ENCODE measurements around the gene TP63.

Gene TP63

DNA sequence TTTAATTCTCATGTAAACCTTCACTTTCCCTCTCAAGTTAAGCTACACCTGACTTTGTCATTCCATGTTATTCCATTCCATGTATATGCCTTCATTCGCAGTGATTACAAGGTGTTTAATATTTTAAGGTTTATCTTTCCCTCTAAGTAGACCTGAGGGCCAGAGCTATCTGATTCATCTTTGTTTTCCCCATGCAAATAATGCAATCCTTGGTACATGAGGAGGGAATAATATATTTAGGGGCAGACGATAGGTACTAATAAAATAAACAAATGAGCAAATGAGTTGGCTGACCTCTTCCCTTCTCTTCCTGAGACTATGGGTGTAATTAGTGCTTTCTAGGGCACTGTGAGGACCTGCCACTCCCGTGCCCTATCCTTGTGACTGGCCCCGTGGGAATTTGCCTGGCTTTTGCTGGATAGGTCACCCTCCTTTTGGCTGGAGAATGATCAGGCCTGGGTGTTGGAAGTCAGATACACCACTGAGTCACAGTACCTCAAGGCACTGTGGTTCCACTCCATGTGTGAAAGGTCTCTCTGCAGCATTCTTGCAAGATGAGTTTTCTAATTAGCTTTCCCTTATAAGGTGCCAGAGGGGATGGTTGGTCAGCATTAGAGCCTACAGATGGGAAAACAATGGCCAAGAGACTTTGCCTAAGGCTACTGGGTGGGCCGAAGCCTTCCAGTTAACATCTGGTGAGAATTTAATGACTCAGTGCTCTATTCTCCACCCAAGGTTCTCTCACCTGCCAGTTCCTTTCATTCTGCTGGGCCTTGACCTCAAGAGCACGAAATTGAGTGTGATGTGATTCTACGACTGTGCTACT is 306.3 kb downstream of the TP63 start:
- DNase-seq, result no peak

GRCh38 chr3:189941125-189941524 is 309.9 kb downstream of the TP63 start:
- DNase-seq, result no peak

DNA sequence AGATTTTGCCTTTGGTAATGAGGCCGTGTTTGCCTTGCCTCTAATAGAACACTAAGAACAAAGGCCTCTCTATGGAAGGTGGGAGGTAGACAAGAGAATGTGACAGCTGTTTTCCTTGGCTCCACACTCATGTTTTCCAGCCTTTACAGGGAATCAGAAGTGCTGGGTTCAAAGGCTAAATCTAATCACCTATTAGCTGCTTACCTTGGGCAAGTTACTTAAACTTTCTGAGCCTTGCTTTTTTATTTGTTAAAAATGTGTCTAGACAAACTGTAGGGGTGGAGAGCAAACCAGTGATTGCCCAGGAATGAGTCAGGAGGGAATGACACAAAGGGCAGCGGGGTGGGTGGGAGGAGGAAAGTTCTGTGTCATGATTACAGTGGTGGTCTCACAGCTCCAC is 310.5 kb downstream of the TP63 start:
- DNase-seq, result peak in 1 of 4 experiments; percentile 8

- no peak for DNase-seq
Observed at GRCh38 chr3:189942948-189943347, 311.8 kb downstream of the TP63 start.

- DNase-seq, result no peak
Observed at GRCh38 chr3:189944285-189945145, 313.3 kb downstream of the TP63 start.

- no peak for DNase-seq
Observed at GRCh38 chr3:189945935-189946709, 314.9 kb downstream of the TP63 start.

Data from suppressor macrophage (primary cell).